ENCODE measurements around the gene RPH3AL.

Gene RPH3AL, protein sequence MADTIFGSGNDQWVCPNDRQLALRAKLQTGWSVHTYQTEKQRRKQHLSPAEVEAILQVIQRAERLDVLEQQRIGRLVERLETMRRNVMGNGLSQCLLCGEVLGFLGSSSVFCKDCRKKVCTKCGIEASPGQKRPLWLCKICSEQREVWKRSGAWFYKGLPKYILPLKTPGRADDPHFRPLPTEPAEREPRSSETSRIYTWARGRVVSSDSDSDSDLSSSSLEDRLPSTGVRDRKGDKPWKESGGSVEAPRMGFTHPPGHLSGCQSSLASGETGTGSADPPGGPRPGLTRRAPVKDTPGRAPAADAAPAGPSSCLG

DNA sequence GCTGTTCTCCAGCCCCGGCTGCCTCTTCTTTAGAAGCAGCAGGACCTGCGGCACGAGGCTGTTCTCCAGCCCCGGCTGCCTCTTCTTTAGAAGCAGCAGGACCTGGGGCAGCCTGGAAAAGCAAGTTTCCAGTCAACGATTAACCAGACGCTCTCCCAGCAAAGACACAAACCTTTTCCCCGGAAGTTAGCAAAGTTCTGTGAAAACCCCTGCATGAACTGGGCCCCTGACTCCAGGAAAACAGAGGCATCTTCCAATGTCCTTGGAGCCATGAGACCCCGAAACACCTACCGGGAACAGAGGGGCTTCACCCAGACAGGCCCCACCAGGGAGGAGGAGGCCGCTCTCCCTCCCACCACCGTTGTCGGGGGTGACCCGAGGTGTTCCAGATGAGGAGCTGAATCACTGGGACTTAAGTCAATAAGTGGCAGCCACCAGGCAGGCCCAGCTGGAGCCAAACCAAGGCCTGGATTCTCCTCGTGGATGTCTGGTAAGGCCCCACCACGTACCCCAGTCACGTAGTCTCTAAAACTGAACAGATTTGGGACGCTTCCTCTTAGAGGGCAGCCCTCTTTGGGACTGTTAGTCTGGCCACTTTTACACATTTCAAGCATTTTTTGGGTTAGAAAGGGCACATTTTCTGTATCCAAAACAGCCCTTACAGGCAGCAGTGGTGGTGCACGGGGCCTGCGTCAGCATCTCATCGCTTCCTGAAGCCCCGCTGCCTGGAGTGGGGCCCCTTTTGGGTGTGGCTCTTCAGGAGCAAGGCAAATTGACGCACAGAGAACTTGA, at the start of gene RPH3AL:
Gene RPH3AL, minus strand, starts transcription at position 387 of the 792 bp plus-strand sequence. CDS start 25,264 bp downstream, outside the sequence.
- peak; percentile 34 for DNase-seq

DNA sequence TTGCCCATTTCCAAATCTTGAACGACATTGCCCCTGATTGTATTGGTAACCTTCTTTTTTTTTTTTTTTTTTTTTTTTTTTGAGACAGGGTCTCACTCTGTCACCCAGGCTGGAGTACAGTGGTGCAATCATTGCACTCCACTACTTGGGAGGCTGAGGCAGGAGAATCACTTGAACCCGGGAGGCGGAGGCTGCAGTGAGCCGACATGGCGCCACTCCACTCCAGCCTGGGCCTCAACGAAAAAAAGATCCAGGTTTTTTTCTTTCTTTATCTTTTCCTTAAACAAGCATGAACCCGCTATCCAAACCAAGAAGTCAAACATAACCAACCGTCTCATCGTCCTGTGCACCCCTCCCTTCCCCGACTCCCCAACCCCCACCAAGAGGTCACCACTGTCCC, 47.6 kb upstream of the RPH3AL start:
- DNase-seq, result no peak

- DNase-seq, result no peak
Measured at GRCh38 chr17:396788-397187, 44.2 kb upstream of the RPH3AL start.

DNA sequence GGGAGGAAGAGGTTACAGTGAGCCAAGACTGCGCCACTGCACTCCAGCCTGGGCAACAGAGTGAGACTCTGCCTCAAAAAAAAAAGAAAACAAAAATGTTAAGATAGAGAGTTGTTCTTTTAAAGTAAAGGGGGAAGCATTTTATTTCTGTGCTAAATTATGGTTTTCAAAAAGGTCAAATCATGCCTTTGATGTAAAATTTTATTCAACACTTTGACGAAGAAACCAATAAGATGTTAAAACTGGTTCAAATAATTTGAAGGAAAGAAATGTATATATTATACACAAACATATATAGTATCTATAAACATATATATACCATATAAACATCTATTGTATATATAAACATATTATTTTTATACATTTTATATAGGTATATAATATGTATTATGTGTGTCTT, 43.4 kb upstream of the RPH3AL start:
- DNase-seq, result no peak

DNA sequence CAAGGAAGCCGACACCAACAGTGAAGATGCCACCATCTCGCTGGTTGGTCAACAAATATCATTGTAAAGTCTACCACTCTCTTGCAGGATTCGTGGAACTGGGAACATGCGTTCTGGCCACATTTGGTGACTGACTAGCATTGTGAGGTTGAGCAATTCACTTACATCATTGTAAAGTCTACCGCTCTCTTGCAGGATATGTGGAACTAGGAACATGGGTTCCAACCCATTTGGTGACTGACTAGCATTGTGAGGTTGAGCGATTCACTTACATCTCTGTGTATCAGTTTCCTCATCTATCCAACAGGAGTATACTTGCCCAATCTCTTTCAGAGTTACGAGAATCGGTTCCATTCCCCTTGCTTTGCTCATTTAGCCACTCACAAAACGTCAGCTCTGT, 42.6 kb upstream of the RPH3AL start:
- DNase-seq, result no peak

- DNase-seq, result no peak
Measured at GRCh38 chr17:394718-395095, 42.1 kb upstream of the RPH3AL start.

- DNase-seq, result no peak
Measured at GRCh38 chr17:393806-394717, 41.5 kb upstream of the RPH3AL start.

GRCh38 chr17:391850-392249, 39.2 kb upstream of the RPH3AL start:
- DNase-seq, result no peak

- DNase-seq, result no peak
Measured at GRCh38 chr17:390025-390424, 37.4 kb upstream of the RPH3AL start.

DNA sequence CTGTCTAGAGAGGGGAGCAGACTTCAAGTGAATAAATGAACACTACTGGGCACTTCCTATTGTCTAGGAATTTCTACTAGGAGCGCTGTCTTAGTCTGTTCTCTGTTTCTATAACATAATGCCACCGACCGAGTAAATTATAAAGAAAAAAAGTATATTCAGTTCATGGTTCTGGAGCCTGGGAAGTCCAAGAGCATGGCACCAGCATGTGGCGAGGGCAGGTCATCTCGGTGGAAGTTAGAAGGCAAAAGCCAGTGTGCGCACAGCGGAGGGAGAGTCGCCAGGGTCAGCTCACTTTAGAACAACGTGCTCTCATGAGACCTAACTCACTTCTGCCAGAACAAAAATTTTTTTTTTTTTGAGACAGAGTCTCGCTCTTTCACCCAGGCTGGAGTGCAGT, 35.5 kb upstream of the RPH3AL start:
- DNase-seq, result no peak

GRCh38 chr17:386141-386876, 33.7 kb upstream of the RPH3AL start:
- peak; percentile 89 for DNase-seq

GRCh38 chr17:385836-386140, 33.2 kb upstream of the RPH3AL start:
- no peak for DNase-seq

DNA sequence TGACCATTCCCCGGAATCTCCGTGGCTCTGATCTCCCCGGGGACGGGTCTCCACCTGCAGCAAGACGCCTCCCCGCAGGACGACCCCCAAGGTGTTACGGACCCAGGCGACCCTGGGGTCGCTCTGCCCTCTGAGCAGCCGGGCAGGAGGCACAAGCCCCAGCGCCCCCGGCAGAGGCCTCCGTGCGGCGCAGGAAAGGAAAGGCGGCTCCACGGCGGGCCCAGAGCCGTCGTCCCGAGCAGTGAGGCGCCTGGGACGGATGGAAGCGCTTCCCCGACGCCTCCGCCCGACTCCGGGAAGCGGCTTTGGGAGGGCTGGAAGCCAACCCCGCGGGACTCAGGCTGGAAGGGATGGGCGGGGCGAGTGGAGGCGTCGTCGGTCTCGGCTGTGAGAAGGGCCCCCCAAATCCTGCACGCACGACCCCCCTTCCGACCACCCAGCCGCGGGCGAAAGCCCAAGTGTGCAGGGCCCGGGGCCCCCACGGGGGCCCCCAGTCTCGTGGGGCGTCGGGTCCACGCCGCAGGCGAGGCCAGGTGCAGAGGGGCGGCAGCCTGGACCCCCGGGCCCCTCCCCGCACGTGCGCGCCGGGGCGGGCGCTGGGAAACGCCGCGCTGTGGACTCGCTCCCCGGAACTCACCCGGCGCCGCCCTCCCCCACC, 32.7 kb upstream of the RPH3AL start:
- DNase-seq, result peak; percentile 66

DNA sequence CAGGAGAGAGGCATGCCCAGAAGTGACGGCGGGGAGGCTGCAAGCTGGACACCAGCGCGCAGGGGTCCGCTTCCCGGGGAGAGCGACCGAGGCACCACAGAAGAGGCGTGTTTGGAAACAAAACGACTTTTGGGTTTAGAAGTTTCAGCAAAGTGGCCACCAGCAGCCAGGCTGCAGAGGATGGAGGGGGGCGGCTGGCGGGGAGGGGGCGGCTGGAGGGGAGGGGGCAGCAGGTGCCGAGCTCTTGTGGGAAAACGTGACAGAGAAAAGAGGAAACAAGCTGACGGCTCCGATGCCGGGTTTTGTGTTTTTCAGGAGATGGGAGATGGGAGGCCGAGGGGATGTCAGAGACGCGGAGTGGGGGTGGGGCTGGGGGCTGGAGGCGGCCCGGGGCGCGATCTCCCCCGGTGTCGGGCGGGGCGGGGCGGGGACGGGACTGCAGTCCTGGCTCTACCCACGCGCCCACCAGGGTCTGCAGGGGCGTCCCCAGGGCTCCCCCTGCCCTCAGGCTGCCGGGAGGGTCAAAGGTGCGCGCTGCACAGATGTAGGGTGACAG, 32.1 kb upstream of the RPH3AL start:
- no peak for DNase-seq

DNA sequence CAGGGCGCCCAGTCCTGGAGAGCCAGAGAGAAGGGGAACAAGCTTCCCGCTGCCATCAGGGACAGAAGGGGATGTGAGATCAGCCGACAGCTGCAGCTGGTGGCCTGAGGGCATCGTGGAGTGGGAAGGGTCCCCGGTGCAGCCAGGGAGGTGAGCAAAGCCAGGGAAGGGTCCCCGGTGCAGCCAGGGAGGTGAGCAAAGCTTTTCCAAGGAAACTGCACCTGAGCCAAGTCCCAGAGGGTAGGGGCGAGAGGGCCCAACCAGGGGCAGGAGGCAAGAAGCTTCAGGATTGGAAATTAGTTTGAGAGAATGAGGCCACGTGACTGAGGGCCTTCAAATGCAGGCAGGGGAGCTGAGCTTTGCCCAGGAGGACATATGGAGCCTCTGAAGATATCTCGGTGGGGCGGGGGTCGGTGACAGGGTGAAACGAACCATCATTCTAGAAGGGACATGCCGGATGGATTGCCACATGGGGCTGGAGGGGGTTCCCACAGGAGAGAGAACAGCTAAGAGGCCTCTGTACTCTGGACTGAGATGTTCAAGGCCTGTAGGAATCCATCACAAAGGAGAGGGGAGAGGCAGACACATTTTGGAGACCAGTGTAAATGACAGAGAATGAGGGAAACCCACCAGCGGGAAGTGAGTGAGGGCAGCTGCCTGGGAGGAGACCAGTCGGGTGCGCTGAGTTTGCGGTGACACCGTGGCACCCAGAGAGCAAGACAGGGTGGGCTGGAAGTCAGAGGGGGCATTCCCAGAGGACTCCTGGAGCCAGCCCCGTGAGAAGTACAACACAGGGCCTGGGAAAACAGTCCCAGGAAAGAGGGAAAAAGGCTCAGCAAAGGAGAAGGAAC, 31.4 kb upstream of the RPH3AL start:
- no peak for DNase-seq

DNA sequence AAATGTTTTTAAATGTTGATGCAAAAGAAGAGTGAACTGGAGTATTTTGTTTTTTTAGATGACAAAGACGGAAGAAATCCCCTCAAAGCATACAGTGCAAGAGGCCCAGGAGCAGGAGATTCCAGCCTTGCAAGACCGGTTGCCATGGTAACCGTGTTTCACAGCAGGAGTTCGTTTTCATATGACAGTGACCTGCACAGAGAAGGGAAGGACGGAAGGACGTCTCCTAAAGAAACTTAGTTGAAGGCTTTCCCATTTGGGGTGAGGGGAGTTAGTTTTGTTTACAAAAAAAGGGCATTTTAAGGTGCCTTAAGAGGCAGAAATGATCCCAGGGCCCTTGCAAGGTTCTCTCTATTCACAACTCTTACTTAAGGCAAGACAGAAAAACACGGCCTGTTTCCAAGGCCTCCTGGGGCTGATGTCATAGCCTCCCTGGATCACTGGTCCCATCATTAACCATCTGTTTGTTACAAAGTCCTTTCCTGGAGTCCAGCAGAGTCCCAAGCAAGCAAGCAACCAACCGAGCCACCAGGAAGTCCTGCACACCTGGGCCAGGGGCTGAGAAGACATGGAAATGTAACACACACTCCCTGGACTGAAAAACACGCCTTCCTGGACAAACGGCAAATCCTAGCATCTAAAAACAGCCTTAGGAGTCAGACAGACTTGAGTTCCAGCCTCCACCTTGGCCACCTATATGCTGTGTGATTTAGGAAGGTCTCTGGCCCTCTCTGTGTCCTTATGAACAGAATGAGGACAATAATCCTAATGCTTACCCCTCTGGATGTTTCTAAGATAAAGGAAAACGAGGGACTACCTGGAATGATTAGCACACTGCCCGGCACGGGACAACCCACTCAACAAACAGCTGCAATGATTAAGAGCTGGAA, 30.3 kb upstream of the RPH3AL start:
- DNase-seq, result no peak

DNA sequence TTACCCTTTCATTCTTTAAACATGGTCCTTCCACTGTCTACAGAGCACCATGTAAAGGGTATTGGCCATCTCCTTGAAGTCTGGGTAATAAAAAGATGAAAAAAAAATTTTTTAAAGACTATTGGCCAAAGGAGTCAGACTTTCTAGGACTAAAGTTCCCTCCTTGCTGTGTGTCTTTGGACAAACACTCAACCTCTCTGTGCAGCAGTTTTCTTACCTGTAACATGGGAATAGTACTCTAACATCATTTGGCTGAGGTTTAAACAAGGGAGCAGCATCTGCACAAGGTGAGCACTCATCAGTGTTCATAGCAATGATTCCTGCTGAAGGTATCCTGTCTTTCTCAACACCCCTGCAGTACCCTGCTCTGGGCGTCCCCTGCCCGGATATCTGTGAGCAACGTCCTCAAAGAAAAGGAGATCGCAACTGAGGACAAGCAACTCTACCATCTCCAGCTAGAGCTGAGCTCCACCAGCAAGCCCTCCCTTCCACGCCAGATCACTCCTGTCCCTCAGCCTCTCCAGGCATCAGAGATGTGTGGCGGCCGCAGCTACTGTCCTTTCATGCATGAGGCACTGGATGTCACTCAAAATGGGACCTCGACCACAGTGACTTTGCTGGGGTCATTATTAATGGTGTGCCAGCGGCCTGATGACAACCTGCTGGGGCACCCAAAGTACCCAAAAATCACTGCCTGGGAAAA, 29.5 kb upstream of the RPH3AL start:
- no peak for DNase-seq

DNA sequence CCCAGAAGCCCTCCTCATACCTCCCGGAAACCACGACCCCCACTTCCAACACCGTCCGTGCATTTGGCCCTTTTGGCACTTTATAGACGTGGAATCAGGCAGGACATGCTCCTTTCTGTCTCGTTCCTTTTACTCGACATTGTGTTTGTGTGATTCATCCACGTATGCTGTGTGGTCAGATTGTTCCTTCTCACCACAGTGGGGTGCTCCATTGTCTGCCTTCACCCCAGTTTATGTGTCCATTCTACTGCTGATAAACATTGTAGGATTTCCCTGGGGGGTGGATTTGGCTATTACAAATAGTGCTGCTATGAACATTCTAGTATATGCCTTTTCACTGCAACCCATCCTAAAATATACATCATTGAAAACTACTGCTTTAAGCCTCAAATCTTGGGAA, 28.9 kb upstream of the RPH3AL start:
- no peak for DNase-seq
